HepG2 (cell line): ENCODE data around the gene EIF3L. TPM values are rescaled to one million over a fixed set of nuclear protein-coding genes. Genes with fewer than 3 reads are reported as not detected.
A peak's percentile ranks its signal among the peaks of the same experiment; 100 is the strongest.

Experiments used
- ADNP ChIP-seq: sonication (generic); formaldehyde crosslinking; IDR thresholded peaks from 2 replicates; pipeline ENCODE4 v1.4.0; 2020; ENCODE audit warnings: missing genetic modification reagents
- ARID2 ChIP-seq: sonication (generic); formaldehyde crosslinking; IDR thresholded peaks from 2 replicates; pipeline ENCODE4 v1.8.1; 2022; ENCODE audit warnings: mild to moderate bottlenecking, missing genetic modification reagents, borderline replicate concordance
- ATRX ChIP-seq: sonication (generic); formaldehyde crosslinking; IDR thresholded peaks from 2 replicates; pipeline ENCODE4 v1.4.0; 2020; ENCODE audit warnings: missing genetic modification reagents, borderline replicate concordance
- CHD2 ChIP-seq: IDR thresholded peaks from 2 replicates; pipeline ENCODE4 v1.6.1; 2011; ENCODE audit warnings: low read depth, low read length, improper control_type of control experiment
- HMG20A ChIP-seq: IDR thresholded peaks from 2 replicates; pipeline ENCODE4 v1.6.1; 2016; ENCODE audit warnings: borderline replicate concordance
- HNRNPL ChIP-seq: fragments of 200-400 bp; formaldehyde crosslinking; IDR thresholded peaks from 2 replicates; pipeline ENCODE4 v1.6.1; 2017; ENCODE audit warnings: mild to moderate bottlenecking, low read depth, low read length
- NCOR1 ChIP-seq: fragments of 200-600 bp; sonication (generic); IDR thresholded peaks from 2 replicates; pipeline ENCODE4 v1.7.0; 2017; ENCODE audit warnings: antibody characterized with exemption, low read length, borderline replicate concordance
- NFE2L1 ChIP-seq: sonication (generic); formaldehyde crosslinking; IDR thresholded peaks from 2 replicates; pipeline ENCODE4 v1.4.0; 2020; ENCODE audit warnings: missing genetic modification reagents, mild to moderate bottlenecking, borderline replicate concordance
- NR2F1 ChIP-seq, 2 experiments: fragments of 450-650 bp in 1 of 2; formaldehyde crosslinking in 1 of 2; IDR thresholded peaks; 2 replicates each; pipeline versions ENCODE4 v1.5.0 to v1.6.1; 2016 to 2020; ENCODE audit warnings: mild to moderate bottlenecking in 1 of 2, missing compliant biosample characterization in 1 of 2, missing genetic modification reagents in 1 of 2, moderate library complexity in 1 of 2
- PBX2 ChIP-seq: IDR thresholded peaks from 2 replicates; pipeline ENCODE4 v1.6.1; 2016; ENCODE audit warnings: control low read depth
- PBX3 ChIP-seq: sonication (generic); formaldehyde crosslinking; IDR thresholded peaks from 2 replicates; pipeline ENCODE4 v1.8.1; 2023; ENCODE audit warnings: missing genetic modification reagents, inconsistent platforms, borderline replicate concordance
- PRPF4 ChIP-seq: fragments of 200-400 bp; formaldehyde crosslinking; IDR thresholded peaks from 2 replicates; pipeline ENCODE4 v1.6.1; 2016; ENCODE audit warnings: low read length, low read depth; ENCODE audit not compliant: poor library complexity, severe bottlenecking
- PTBP1 ChIP-seq: fragments of 200-400 bp; formaldehyde crosslinking; IDR thresholded peaks from 2 replicates; pipeline ENCODE4 v1.6.1; 2018; ENCODE audit warnings: low read length, low read depth; ENCODE audit not compliant: poor library complexity, severe bottlenecking
- STAG1 ChIP-seq: sonication (generic); formaldehyde crosslinking; IDR thresholded peaks from 2 replicates; pipeline ENCODE4 v1.4.0; 2020; ENCODE audit warnings: missing genetic modification reagents
- ZBTB2 ChIP-seq: sonication (generic); formaldehyde crosslinking; IDR thresholded peaks from 2 replicates; pipeline ENCODE4 v1.8.0; 2022; ENCODE audit warnings: low read depth, missing genetic modification reagents
- ZBTB21 ChIP-seq: sonication (generic); formaldehyde crosslinking; IDR thresholded peaks from 2 replicates; pipeline ENCODE4 v1.4.0; 2020; ENCODE audit warnings: missing genetic modification reagents
- ZBTB3 ChIP-seq: sonication (generic); formaldehyde crosslinking; IDR thresholded peaks from 2 replicates; pipeline ENCODE4 v1.4.0; 2020; ENCODE audit warnings: low read depth, mild to moderate bottlenecking, moderate library complexity, missing genetic modification reagents, borderline replicate concordance
- ZKSCAN5 ChIP-seq: sonication (generic); formaldehyde crosslinking; IDR thresholded peaks from 2 replicates; pipeline ENCODE4 v1.5.1; 2020; ENCODE audit warnings: mild to moderate bottlenecking, missing genetic modification reagents
- ZNF281 ChIP-seq: sonication (generic); formaldehyde crosslinking; IDR thresholded peaks from 2 replicates; pipeline ENCODE4 v1.4.0; 2020; ENCODE audit warnings: missing genetic modification reagents, borderline replicate concordance
- ZNF556 ChIP-seq: sonication (generic); formaldehyde crosslinking; IDR thresholded peaks from 2 replicates; pipeline ENCODE4 v1.4.0; 2020; ENCODE audit warnings: mild to moderate bottlenecking, missing genetic modification reagents, borderline replicate concordance
- ZNF605 ChIP-seq: sonication (generic); formaldehyde crosslinking; IDR thresholded peaks from 2 replicates; pipeline ENCODE4 v1.8.0; 2022; ENCODE audit warnings: mild to moderate bottlenecking, missing genetic modification reagents
- ZNF772 ChIP-seq: sonication (generic); formaldehyde crosslinking; IDR thresholded peaks from 2 replicates; pipeline ENCODE4 v1.5.0; 2020; ENCODE audit warnings: mild to moderate bottlenecking, missing genetic modification reagents
- polyA plus RNA-seq, 8 experiments: library from polyadenylated mRNA; depleted of rRNA in 3 of 8; stranded (reverse) in 7 of 8; unstranded in 1 of 8; fragments of >200 nt; fragmentation: Illumina TruSeq in 4 of 8; extraction: Trizol in 4 of 8; gene quantifications; 2 replicates each; pipeline versions ENCODE4 v1.2.1 to v1.2.3, GENCODE V29; 2011 to 2016; ENCODE audit warnings: low read depth in 4 of 8, missing spikeins in 1 of 8, mixed read lengths in 1 of 8; ENCODE audit not compliant: insufficient read depth in 1 of 8
- total RNA-seq, 5 experiments: library from RNA; depleted of rRNA; stranded (reverse); fragments of >200 nt; fragmentation: Illumina TruSeq; extraction: Trizol; gene quantifications; 2 replicates each; pipeline ENCODE4 v1.2.3, GENCODE V29; 2016; ENCODE audit warnings: low read depth in 1 of 5

Gene EIF3L
- total and polyA plus RNA-seq, 2 of the 13 experiments (the other 11 are each of a cell fraction or from before 2014, with no cell fraction given): 514 to 793 TPM

GRCh38 chr22:37804881-37805809 is 44.1 kb upstream of the EIF3L start (continued):
- no peak for TF ChIP-seq NR2F1 (CRISPR knock-in tag; IDR thresholded peaks at IDR 0.05)
- peak; percentile 17; the same call in 1 of the 2 replicates for TF ChIP-seq CHD2
- TF ChIP-seq PBX2 (CRISPR knock-in tag): no peak
- TF ChIP-seq PBX3 (CRISPR knock-in tag): no peak
- TF ChIP-seq HMG20A (CRISPR knock-in tag): no peak; the same call in 1 of the 2 replicates
- no peak for TF ChIP-seq PTBP1
- TF ChIP-seq PRPF4: no peak
- peak; percentile 11; the same call in 1 of the 2 replicates for TF ChIP-seq STAG1
- no peak for TF ChIP-seq ZNF556 (CRISPR knock-in tag)
- TF ChIP-seq HNRNPL: peak; percentile 91
- TF ChIP-seq ZKSCAN5 (CRISPR knock-in tag): no peak
- no peak; the same call in 1 of the 2 replicates for TF ChIP-seq NFE2L1 (CRISPR knock-in tag)
- TF ChIP-seq ADNP (CRISPR knock-in tag): 0 out of 2 replicates have a peak, but pooled peaks have one; percentile 27
- 0 out of 2 replicates have a peak, but pooled peaks have one; percentile 37 for TF ChIP-seq ZNF772 (CRISPR knock-in tag)
- no peak for TF ChIP-seq ZBTB3 (CRISPR knock-in tag)
- TF ChIP-seq ZNF281 (CRISPR knock-in tag): peak; percentile 47; the same call in 1 of the 2 replicates
- TF ChIP-seq ZBTB21 (CRISPR knock-in tag): no peak; the same call in 1 of the 2 replicates
- no peak for TF ChIP-seq ZBTB2 (CRISPR knock-in tag)
- TF ChIP-seq NCOR1: no peak
- TF ChIP-seq ZNF605 (CRISPR knock-in tag): peak; percentile 67; the same call in 1 of the 2 replicates
- no peak for TF ChIP-seq ATRX (CRISPR knock-in tag)
- TF ChIP-seq ARID2 (CRISPR knock-in tag): peak; percentile 70; the same call in 1 of the 2 replicates
